ENCODE results near the gene TKT.
"Not testable (repeated sequence)": the region's sequence is repeated elsewhere in the genome, so short reads cannot be mapped to it uniquely, and the experiment has no call there.

Gene TKT

GRCh38 chr3:53259427-53260259 lies 3.8 kb upstream of the TKT start:
- DNase-seq, result no peak

GRCh38 chr3:53258600-53259426 lies 3.0 kb upstream of the TKT start:
- no peak for DNase-seq

GRCh38 chr3:53257465-53257864 lies 1.6 kb upstream of the TKT start:
- DNase-seq, result no peak

- DNase-seq, result no peak
These were observed 858 bp upstream of the TKT start for GRCh38 chr3:53256704-53257055.

- no peak for DNase-seq
These were observed 423 bp downstream of the TKT start for GRCh38 chr3:53255423-53255774.

- no peak for DNase-seq
These were observed 1.1 kb downstream of the TKT start for GRCh38 chr3:53254509-53255422.

GRCh38 chr3:53253707-53254508 lies 1.9 kb downstream of the TKT start:
- no peak for DNase-seq

GRCh38 chr3:53252947-53253322 lies 2.9 kb downstream of the TKT start:
- DNase-seq, result not testable (repeated sequence)

- DNase-seq, result no peak
These were observed 3.5 kb downstream of the TKT start for GRCh38 chr3:53252096-53252946.

- no peak for DNase-seq
These were observed 4.8 kb downstream of the TKT start for GRCh38 chr3:53250881-53251605.

GRCh38 chr3:53250453-53250852 lies 5.4 kb downstream of the TKT start:
- DNase-seq, result no peak

- DNase-seq, result no peak
These were observed 7.7 kb downstream of the TKT start for GRCh38 chr3:53248161-53248560.

- DNase-seq, result no peak
These were observed 8.2 kb downstream of the TKT start for GRCh38 chr3:53247619-53248018.

GRCh38 chr3:53244271-53244670 lies 11.6 kb downstream of the TKT start:
- no peak for DNase-seq

GRCh38 chr3:53243785-53244184 lies 12.0 kb downstream of the TKT start:
- DNase-seq, result no peak

- DNase-seq, result no peak
These were observed 12.7 kb downstream of the TKT start for GRCh38 chr3:53243165-53243564.

GRCh38 chr3:53242642-53243041 lies 13.2 kb downstream of the TKT start:
- no peak for DNase-seq

GRCh38 chr3:53242155-53242554 lies 13.7 kb downstream of the TKT start:
- no peak for DNase-seq

- DNase-seq, result no peak
These were observed 14.5 kb downstream of the TKT start for GRCh38 chr3:53240989-53241972.
